GM12878 (cell line): ENCODE measurements around the gene GNAQ. TPM values are rescaled to one million over a fixed set of nuclear protein-coding genes. Genes with fewer than 3 reads are reported as not detected.

Experiments used
- ATAC-seq: fragments of 200-7000 bp; cut with Tn5 transposase; 3 replicates; pipeline ENCODE4 v1.9.1; 2020; ENCODE audit warnings: mild to moderate bottlenecking, moderate library complexity
- BruUV-seq: library from RNA; stranded (reverse); fragments of 400-500 nt; replicated peaks from 2 replicates; lab custom pipeline; 2021; lab: Mats Ljungman, UMichigan
- CTCF ChIA-PET: fragments of 300-600 bp; sonication (Branson Sonifier 250); formaldehyde crosslinking; extraction: SDS; loops from one replicate; lab custom pipeline; 2021; ENCODE audit warnings: inconsistent platforms; lab: Yijun Ruan, JAX
- POLR2A ChIA-PET: fragments of 350-600 bp; formaldehyde crosslinking; extraction: SDS; loops from one replicate; lab custom pipeline; 2021; ENCODE audit warnings: inconsistent platforms; lab: Charles Lee
- RAD21 ChIA-PET: fragments of 300-600 bp; sonication (Branson Sonifier 250); formaldehyde crosslinking; loops from one replicate; lab custom pipeline; 2023; ENCODE audit warnings: antibody characterized with exemption; ENCODE audit not compliant: unreplicated experiment; lab: Charles Lee
- SMC1A ChIA-PET: fragments of 300-600 bp; sonication (Branson Sonifier 250); formaldehyde crosslinking; loops from one replicate; lab custom pipeline; 2023; ENCODE audit not compliant: unreplicated experiment, uncharacterized antibody; lab: Charles Lee
- DNase-seq: peaks from one replicate; pipeline ENCODE4 v3.0.0-alpha.2; 2011; ENCODE audit warnings: low read depth, low spot score
- FAIRE-seq: peaks from 3 replicates; lab custom pipeline; 2011; peaks lifted over from hg19 to GRCh38; lab: Jason Lieb, UNC
- H2AFZ ChIP-seq: 2 replicates; pipeline ENCODE4 v1.6.0; 2011; ENCODE audit warnings: low read depth, low read length, control low read depth; ENCODE audit not compliant: control insufficient read depth
- H3K27ac ChIP-seq: 2 replicates; pipeline ENCODE4 v1.5.1; 2011; ENCODE audit warnings: control low read depth; ENCODE audit not compliant: control insufficient read depth, insufficient read depth
- H3K27me3 ChIP-seq, 2 experiments: replicated peaks in 1 of 2; 2 replicates each; pipeline versions ENCODE4 v1.6.0 to v1.6.1; 2011; ENCODE audit warnings: low read length in 1 of 2; ENCODE audit not compliant: control insufficient read depth in 2 of 2, insufficient read depth in 2 of 2
- H3K36me3 ChIP-seq, 2 experiments: 2 replicates each; pipeline ENCODE4 v1.5.1; 2011; ENCODE audit warnings: low read length in 1 of 2; ENCODE audit not compliant: control insufficient read depth in 2 of 2, insufficient read depth in 2 of 2
- H3K4me1 ChIP-seq: 2 replicates; pipeline ENCODE4 v1.6.1; 2011; ENCODE audit warnings: mild to moderate bottlenecking, low read length, moderate library complexity, mixed read lengths; ENCODE audit not compliant: control insufficient read depth, insufficient read depth
- H3K4me2 ChIP-seq: 2 replicates; pipeline ENCODE4 v1.6.0; 2011; ENCODE audit warnings: control low read depth; ENCODE audit not compliant: control insufficient read depth, insufficient read depth
- H3K4me3 ChIP-seq: fragments of 200-600 bp; sonication (generic); 2 replicates; pipeline ENCODE4 v1.5.1; 2016
- H3K79me2 ChIP-seq: 2 replicates; pipeline ENCODE4 v1.6.0; 2011; ENCODE audit warnings: low read length; ENCODE audit not compliant: control insufficient read depth, insufficient read depth
- H3K9ac ChIP-seq: 2 replicates; pipeline ENCODE4 v1.8.0; 2011; ENCODE audit warnings: low read length, control low read depth, mixed read lengths; ENCODE audit not compliant: control insufficient read depth, insufficient read depth
- H3K9me3 ChIP-seq: replicated peaks from 3 replicates; pipeline ENCODE4 v1.5.1; 2011; ENCODE audit warnings: mild to moderate bottlenecking, low read length; ENCODE audit not compliant: control insufficient read depth, insufficient read depth
- H4K20me1 ChIP-seq: 2 replicates; pipeline ENCODE4 v1.6.0; 2011; ENCODE audit not compliant: control insufficient read depth, insufficient read depth
- EED ChIP-seq: sonication (generic); IDR thresholded peaks from 2 replicates; pipeline ENCODE4 v1.6.1; 2016; ENCODE audit warnings: antibody characterized with exemption, low read depth
- IKZF1 ChIP-seq: fragments of 450-650 bp; conservative IDR thresholded peaks from 2 replicates; pipeline ENCODE4 v1.6.1; 2017; ENCODE audit warnings: antibody characterized with exemption, mild to moderate bottlenecking
- JUNB ChIP-seq: IDR thresholded peaks from 2 replicates; pipeline ENCODE4 v1.6.1; 2016; ENCODE audit warnings: antibody characterized with exemption, mild to moderate bottlenecking
- MLLT1 ChIP-seq: fragments of 450-650 bp; IDR thresholded peaks from 2 replicates; pipeline ENCODE4 v1.6.1; 2016; ENCODE audit warnings: mild to moderate bottlenecking
- POLR2AphosphoS2 ChIP-seq: IDR thresholded peaks from 2 replicates; pipeline ENCODE4 v1.6.1; 2011; ENCODE audit warnings: low read depth, mild to moderate bottlenecking, low read length, improper control_type of control experiment, moderate library complexity
- RAD21 ChIP-seq: IDR thresholded peaks from 2 replicates; pipeline ENCODE4 v1.6.1; 2011; ENCODE audit warnings: mild to moderate bottlenecking, low read depth, low read length, moderate library complexity; ENCODE audit not compliant: insufficient read depth
- SRF ChIP-seq, 2 experiments: IDR thresholded peaks; 2 replicates each; pipeline ENCODE4 v1.6.1; 2011; ENCODE audit warnings: low read depth in 2 of 2, low read length in 2 of 2, mild to moderate bottlenecking in 1 of 2, moderate library complexity in 1 of 2
- TAF1 ChIP-seq: IDR thresholded peaks from 2 replicates; pipeline ENCODE4 v1.6.1; 2011; ENCODE audit warnings: mild to moderate bottlenecking, low read depth, low read length, borderline replicate concordance
- WRNIP1 ChIP-seq: IDR thresholded peaks from 2 replicates; pipeline ENCODE4 v1.6.1; 2011; ENCODE audit warnings: low read depth, low read length, improper control_type of control experiment, borderline replicate concordance
- YY1 ChIP-seq: IDR thresholded peaks from 2 replicates; pipeline ENCODE4 v1.6.1; 2011; ENCODE audit warnings: low read depth, mild to moderate bottlenecking, low read length
- ZBTB11 ChIP-seq: fragments of 450-650 bp; formaldehyde crosslinking; IDR thresholded peaks from 2 replicates; pipeline ENCODE4 v1.5.0; 2022; ENCODE audit warnings: mild to moderate bottlenecking, missing genetic modification characterization
- ZNF24 ChIP-seq: fragments of 450-650 bp; IDR thresholded peaks from 2 replicates; pipeline ENCODE4 v1.6.1; 2017; ENCODE audit warnings: antibody characterized with exemption, mild to moderate bottlenecking
- WGBS: methylation state at CpG from one replicate; pipeline ENCODE4 v1.1.6; 2016; ENCODE audit warnings: low lambda C conversion rate; ENCODE audit not compliant: insufficient replicate concordance, insufficient coverage; ENCODE audit errors: missing lambda C conversion rate; 5-methylcytosine and 5-hydroxymethylcytosine counted together
- in situ Hi-C: fragments of 300-500 bp; cut with MboI; formaldehyde crosslinking; loops from 9 replicates; pipeline ENCODE4 v1.14.3; 2018; ENCODE audit warnings: mixed read lengths
- intact Hi-C: fragments of 100-400 bp; cut with micrococcal nuclease; formaldehyde crosslinking; loops from one replicate; pipeline ENCODE4 v1.14.2; 2022; ENCODE audit not compliant: unreplicated experiment
- polyA plus RNA-seq, 11 experiments: library from polyadenylated mRNA; depleted of rRNA in 4 of 11; unstranded in 6 of 11; stranded (reverse) in 5 of 11; fragments of >200 nt; fragmentation: Nextera tagmentation in 4 of 11; fragmentation: Illumina TruSeq in 1 of 11; extraction: Ambion mirVana in 4 of 11; extraction: Trizol in 1 of 11; gene quantifications; 1 replicate in 1 of 11; 2 replicates in 10 of 11; pipeline versions ENCODE4 v1.2.1 to v1.2.3, GENCODE V29; 2011 to 2016; ENCODE audit warnings: inconsistent platforms in 2 of 11, missing spikeins in 2 of 11, low read depth in 1 of 11
- total RNA-seq, 4 experiments: library from RNA; depleted of rRNA in 3 of 4; stranded (reverse); fragments of >200 nt in 3 of 4; fragmentation: Illumina TruSeq in 1 of 4; extraction: Trizol in 1 of 4; gene quantifications; 2 replicates each; pipeline versions ENCODE4 v1.2.1 to v1.2.3, GENCODE V29; 2013 to 2021
- TF ChIP-seq, protein P1 (sequence below): IDR thresholded peaks from 2 replicates; pipeline ENCODE4 v1.6.1; 2012; ENCODE audit warnings: mild to moderate bottlenecking, low read depth, low read length
- TF ChIP-seq, protein P2 (sequence below): fragments of 450-650 bp; IDR thresholded peaks from 2 replicates; pipeline ENCODE4 v1.6.1; 2017; ENCODE audit warnings: low read depth, mild to moderate bottlenecking, moderate library complexity

Gene GNAQ
- total and polyA plus RNA-seq, 10 of the 15 experiments (the other 5 are each of a cell fraction or from before 2014, with no cell fraction given), result 0.15 to 47.2 (median 0.49) TPM

DNA sequence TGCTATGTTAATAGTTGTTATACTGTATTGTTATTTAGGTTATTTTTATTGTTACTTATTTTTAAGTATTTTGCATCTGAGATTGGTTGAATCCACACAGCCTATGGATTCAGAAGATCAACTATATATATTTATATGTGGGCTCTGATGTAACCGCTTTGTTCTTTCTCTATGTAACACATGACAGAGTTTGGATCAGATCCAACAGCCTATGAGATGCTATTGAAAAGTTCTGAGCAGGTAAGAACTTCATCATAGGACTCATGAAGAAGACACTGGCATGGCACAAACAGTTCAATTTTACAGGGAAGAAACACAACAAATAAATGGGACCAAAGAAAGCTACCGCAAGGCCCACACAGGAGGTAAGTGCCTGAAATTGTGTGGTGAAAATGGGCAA lies 93.4 kb downstream of the GNAQ start (continued):
- TF ChIP-seq MLLT1 (no peak), POLR2AphosphoS2 (no peak), ZNF24 (no peak), JUNB (no peak), YY1 (no peak)
- TF ChIP-seq, protein P1, sequence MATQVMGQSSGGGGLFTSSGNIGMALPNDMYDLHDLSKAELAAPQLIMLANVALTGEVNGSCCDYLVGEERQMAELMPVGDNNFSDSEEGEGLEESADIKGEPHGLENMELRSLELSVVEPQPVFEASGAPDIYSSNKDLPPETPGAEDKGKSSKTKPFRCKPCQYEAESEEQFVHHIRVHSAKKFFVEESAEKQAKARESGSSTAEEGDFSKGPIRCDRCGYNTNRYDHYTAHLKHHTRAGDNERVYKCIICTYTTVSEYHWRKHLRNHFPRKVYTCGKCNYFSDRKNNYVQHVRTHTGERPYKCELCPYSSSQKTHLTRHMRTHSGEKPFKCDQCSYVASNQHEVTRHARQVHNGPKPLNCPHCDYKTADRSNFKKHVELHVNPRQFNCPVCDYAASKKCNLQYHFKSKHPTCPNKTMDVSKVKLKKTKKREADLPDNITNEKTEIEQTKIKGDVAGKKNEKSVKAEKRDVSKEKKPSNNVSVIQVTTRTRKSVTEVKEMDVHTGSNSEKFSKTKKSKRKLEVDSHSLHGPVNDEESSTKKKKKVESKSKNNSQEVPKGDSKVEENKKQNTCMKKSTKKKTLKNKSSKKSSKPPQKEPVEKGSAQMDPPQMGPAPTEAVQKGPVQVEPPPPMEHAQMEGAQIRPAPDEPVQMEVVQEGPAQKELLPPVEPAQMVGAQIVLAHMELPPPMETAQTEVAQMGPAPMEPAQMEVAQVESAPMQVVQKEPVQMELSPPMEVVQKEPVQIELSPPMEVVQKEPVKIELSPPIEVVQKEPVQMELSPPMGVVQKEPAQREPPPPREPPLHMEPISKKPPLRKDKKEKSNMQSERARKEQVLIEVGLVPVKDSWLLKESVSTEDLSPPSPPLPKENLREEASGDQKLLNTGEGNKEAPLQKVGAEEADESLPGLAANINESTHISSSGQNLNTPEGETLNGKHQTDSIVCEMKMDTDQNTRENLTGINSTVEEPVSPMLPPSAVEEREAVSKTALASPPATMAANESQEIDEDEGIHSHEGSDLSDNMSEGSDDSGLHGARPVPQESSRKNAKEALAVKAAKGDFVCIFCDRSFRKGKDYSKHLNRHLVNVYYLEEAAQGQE, result no peak

- Histone ChIP-seq H4K20me1 (no peaks in the 10 kb centered on the region), H3K9ac (no peak overlapping the region), H3K36me3 (no peaks in the 10 kb centered on the region), H3K79me2 (no peaks in the 10 kb centered on the region), H2AFZ (no peak overlapping the region), H3K4me2 (no peak overlapping the region), H3K4me3 (no peak overlapping the region), H3K27me3 (no peaks in the 10 kb centered on the region; a peak in 1 of 4 replicates), H3K27ac (no peak overlapping the region), H3K9me3 (no peaks in the 10 kb centered on the region), H3K4me1 (no peaks in the 10 kb centered on the region)
- no peak for FAIRE-seq
- DNase-seq, result no peak
- CTCF ChIA-PET, result no interaction called here
- POLR2A ChIA-PET, result no interaction called here
- intact Hi-C loops, result loop anchor here (5.0 kb wide), 1 partner anchor 49 kb away; no protein-coding TSS in a partner anchor
- peak; percentile 77 for ATAC-seq
- RAD21 ChIA-PET, result no interaction called here
- BruUV-seq, result no TSS peak
- WGBS, result 1% methylated on average over 3 of the region's 3 CpGs
- SMC1A ChIA-PET, result no interaction called here
- in situ Hi-C loops, result no loop called here
- TF ChIP-seq RAD21 (no peak), IKZF1 (0 out of 2 replicates have a peak, but pooled peaks have one; percentile 25), ZBTB11 (CRISPR knock-in tag) (no peak), EED (no peak), SRF (IDR thresholded peaks at IDR 0.05; ENCODE audit: low read depth in 2 of 2, low read length in 2 of 2) (no peak), WRNIP1 (no peak), TAF1 (no peak)
- TF ChIP-seq, protein P2, sequence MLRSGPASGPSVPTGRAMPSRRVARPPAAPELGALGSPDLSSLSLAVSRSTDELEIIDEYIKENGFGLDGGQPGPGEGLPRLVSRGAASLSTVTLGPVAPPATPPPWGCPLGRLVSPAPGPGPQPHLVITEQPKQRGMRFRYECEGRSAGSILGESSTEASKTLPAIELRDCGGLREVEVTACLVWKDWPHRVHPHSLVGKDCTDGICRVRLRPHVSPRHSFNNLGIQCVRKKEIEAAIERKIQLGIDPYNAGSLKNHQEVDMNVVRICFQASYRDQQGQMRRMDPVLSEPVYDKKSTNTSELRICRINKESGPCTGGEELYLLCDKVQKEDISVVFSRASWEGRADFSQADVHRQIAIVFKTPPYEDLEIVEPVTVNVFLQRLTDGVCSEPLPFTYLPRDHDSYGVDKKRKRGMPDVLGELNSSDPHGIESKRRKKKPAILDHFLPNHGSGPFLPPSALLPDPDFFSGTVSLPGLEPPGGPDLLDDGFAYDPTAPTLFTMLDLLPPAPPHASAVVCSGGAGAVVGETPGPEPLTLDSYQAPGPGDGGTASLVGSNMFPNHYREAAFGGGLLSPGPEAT, result no peak
Observed at GRCh38 chr9:77935974-77936373, 95.6 kb downstream of the GNAQ start.
